Liver (tissue), 9 donors: ENCODE data around the gene SSNA1. TPM values are rescaled to one million over a fixed set of nuclear protein-coding genes. Genes with fewer than 3 reads are reported as not detected.

Source experiments
- DNase-seq: peaks from one replicate; pipeline ENCODE4 v3.0.0-alpha.2; 2017; ENCODE audit warnings: low spot score
- H3K27ac ChIP-seq, 2 donors: one replicate each; pipeline ENCODE4 v1.7.0; 2013; ENCODE audit warnings: inconsistent platforms in 2 of 2, low read length in 2 of 2, control low read depth in 1 of 2, low read depth in 1 of 2, mild to moderate bottlenecking in 1 of 2
- H3K27me3 ChIP-seq, 4 donors: one replicate each; pipeline versions ENCODE4 v1.6.1 to v1.7.0; 2013; ENCODE audit warnings: low read length in 3 of 4, inconsistent platforms in 1 of 4, mild to moderate bottlenecking in 1 of 4, moderate library complexity in 1 of 4; ENCODE audit not compliant: control insufficient read depth in 4 of 4, insufficient read depth in 4 of 4
- H3K36me3 ChIP-seq, 4 donors: one replicate each; pipeline versions ENCODE4 v1.6.1 to v1.7.0; 2013; ENCODE audit warnings: low read length in 3 of 4, mild to moderate bottlenecking in 3 of 4, low read depth in 1 of 4, moderate library complexity in 1 of 4; ENCODE audit not compliant: control insufficient read depth in 4 of 4, insufficient read depth in 3 of 4
- H3K4me1 ChIP-seq, 4 donors: one replicate each; pipeline versions ENCODE4 v1.6.1 to v1.7.0; 2013; ENCODE audit warnings: low read length in 3 of 4, mild to moderate bottlenecking in 3 of 4, moderate library complexity in 1 of 4; ENCODE audit not compliant: control insufficient read depth in 4 of 4, insufficient read depth in 4 of 4
- H3K4me3 ChIP-seq, 3 donors: one replicate each; pipeline versions ENCODE4 v1.6.1 to v1.7.0; 2013; ENCODE audit warnings: low read length in 3 of 3, control low read depth in 1 of 3, low read depth in 1 of 3, mild to moderate bottlenecking in 1 of 3
- H3K9ac ChIP-seq, 2 donors: one replicate each; pipeline ENCODE4 v1.7.0; 2013; ENCODE audit warnings: low read length in 2 of 2, mild to moderate bottlenecking in 2 of 2, moderate library complexity in 2 of 2, control low read depth in 1 of 2, low read depth in 1 of 2
- H3K9me3 ChIP-seq, 4 donors: one replicate each; pipeline versions ENCODE4 v1.6.1 to v1.7.0; 2013; ENCODE audit warnings: low read length in 3 of 4; ENCODE audit not compliant: control insufficient read depth in 4 of 4
- ATF3 ChIP-seq: IDR thresholded peaks from 2 replicates; pipeline ENCODE4 v1.6.1; 2016; ENCODE audit warnings: antibody characterized with exemption
- CTCF ChIP-seq: fragments of 150-350 bp; IDR thresholded peaks from 2 replicates; pipeline ENCODE4 v1.5.1; 2017; ENCODE audit warnings: improper control_type of control experiment, low read depth, low read length; ENCODE audit not compliant: missing input control
- EGR1 ChIP-seq, 2 donors: IDR thresholded peaks; 2 replicates each; pipeline ENCODE4 v1.6.1; 2016 to 2018; ENCODE audit warnings: antibody characterized with exemption in 2 of 2, low read depth in 2 of 2
- FOXA1 ChIP-seq: IDR thresholded peaks from 2 replicates; pipeline ENCODE4 v1.6.1; 2016; ENCODE audit warnings: antibody characterized with exemption
- FOXA2 ChIP-seq: IDR thresholded peaks from 2 replicates; pipeline ENCODE4 v1.6.1; 2016; ENCODE audit warnings: antibody characterized with exemption
- GABPA ChIP-seq, 2 donors: IDR thresholded peaks in 1 of 2; conservative IDR thresholded peaks in 1 of 2; 2 replicates each; pipeline ENCODE4 v1.6.1; 2016; ENCODE audit warnings: antibody characterized with exemption in 2 of 2, mild to moderate bottlenecking in 1 of 2, moderate library complexity in 1 of 2
- HNF4A ChIP-seq, 2 donors: conservative IDR thresholded peaks; 2 replicates each; pipeline ENCODE4 v1.6.1; 2016; ENCODE audit warnings: antibody characterized with exemption in 2 of 2, mild to moderate bottlenecking in 2 of 2
- HNF4G ChIP-seq: IDR thresholded peaks from 2 replicates; pipeline ENCODE4 v1.6.1; 2016; ENCODE audit warnings: antibody characterized with exemption
- JUND ChIP-seq, 2 donors: IDR thresholded peaks; 2 replicates each; pipeline ENCODE4 v1.6.1; 2016; ENCODE audit warnings: antibody characterized with exemption in 2 of 2
- MAX ChIP-seq: IDR thresholded peaks from 2 replicates; pipeline ENCODE4 v1.6.1; 2016; ENCODE audit warnings: antibody characterized with exemption
- NR2F2 ChIP-seq: IDR thresholded peaks from 2 replicates; pipeline ENCODE4 v1.6.1; 2016; ENCODE audit warnings: antibody characterized with exemption
- RAD21 ChIP-seq, 2 donors: IDR thresholded peaks; 2 replicates each; pipeline ENCODE4 v1.6.1; 2016; ENCODE audit warnings: antibody characterized with exemption in 2 of 2, mild to moderate bottlenecking in 2 of 2
- REST ChIP-seq: IDR thresholded peaks from 2 replicates; pipeline ENCODE4 v1.6.1; 2016; ENCODE audit warnings: antibody characterized with exemption, mild to moderate bottlenecking
- RXRA ChIP-seq, 2 donors: IDR thresholded peaks; 2 replicates each; pipeline ENCODE4 v1.6.1; 2017 to 2018; ENCODE audit warnings: antibody characterized with exemption in 2 of 2, mild to moderate bottlenecking in 1 of 2
- SP1 ChIP-seq: IDR thresholded peaks from 2 replicates; pipeline ENCODE4 v1.6.1; 2018; ENCODE audit warnings: antibody characterized with exemption, mild to moderate bottlenecking
- TAF1 ChIP-seq: conservative IDR thresholded peaks from 2 replicates; pipeline ENCODE4 v1.6.1; 2016; ENCODE audit warnings: antibody characterized with exemption, mild to moderate bottlenecking
- YY1 ChIP-seq: IDR thresholded peaks from 2 replicates; pipeline ENCODE4 v1.6.1; 2016; ENCODE audit warnings: antibody characterized with exemption, mild to moderate bottlenecking
- ZBTB33 ChIP-seq: IDR thresholded peaks from 2 replicates; pipeline ENCODE4 v1.6.1; 2016; ENCODE audit warnings: antibody characterized with exemption
- WGBS: extraction: QIAGEN DNeasy Blood & Tissue Kit; methylation state at CpG from one replicate; pipeline ENCODE4 v1.1.7; 2013; 5-methylcytosine and 5-hydroxymethylcytosine counted together
- polyA plus RNA-seq, 2 donors: library from polyadenylated mRNA; stranded (reverse) in 1 of 2; unstranded in 1 of 2; fragments of 200-250 nt in 1 of 2; fragments of >200 nt in 1 of 2; fragmentation: Nextera tagmentation in 1 of 2; extraction: Ambion mirVana in 1 of 2; gene quantifications; one replicate each; pipeline versions ENCODE4 v1.2.1 to v1.2.3, GENCODE V29; 2013 to 2015
- total RNA-seq, 2 donors: library from RNA; depleted of rRNA; stranded (reverse); fragments of >200 nt; gene quantifications; one replicate each; pipeline ENCODE4 v1.2.3, GENCODE V29; 2014
- donor health status: healthy.
- donor health status: healthy.
- donor health status: healthy.
- donor health status: healthy.
- donor health status: healthy.

The SSNA1 gene
- total and polyA plus RNA-seq, 4 donors = 29.8 to 44.2 (median 40.3) TPM

- no peak overlapping the region for H3K9ac ChIP-seq
- no peaks in the 10 kb centered on the region for H3K4me1 ChIP-seq
- DNase-seq = no peak
- TF ChIP-seq SP1 (no peak), MAX (no peak), HNF4G (no peak), ZBTB33 (no peak), TAF1 (no peak), FOXA1 (no peak), NR2F2 (no peak), ATF3 (no peak), RXRA (IDR thresholded peaks at IDR 0.05) (no peak), HNF4A (conservative IDR thresholded peaks at IDR 0.05) (no peak), EGR1 (IDR thresholded peaks at IDR 0.05; ENCODE audit: low read depth in 2 of 2) (no peak), CTCF (no peak), FOXA2 (no peak), JUND (IDR thresholded peaks at IDR 0.05) (no peak), GABPA (IDR thresholded peaks at IDR 0.05 in 1 of 2, conservative IDR thresholded peaks at IDR 0.05 in 1 of 2) (no peak), REST (no peak), YY1 (no peak), RAD21 (IDR thresholded peaks at IDR 0.05) (no peak)
- 35% methylated on average over 37 of the region's 37 CpGs for WGBS
- no peaks in the 10 kb centered on the region for H3K9me3 ChIP-seq
- no peak overlapping the region for H3K27ac ChIP-seq
- H3K4me3 ChIP-seq = no peak overlapping the region
- peaks cover 6 to 17% (median 11%) of the 10 kb centered on the region in 4 donors for H3K27me3 ChIP-seq
- H3K36me3 ChIP-seq = no peaks in the 10 kb centered on the region
These were observed 48.9 kb upstream of the SSNA1 start for GRCh38 chr9:137139468-137140150.
